Measurements from ENCODE around the gene ARPC5L.

Gene ARPC5L

GRCh38 chr9:124863371-124863871 is 1.5 kb downstream of the ARPC5L start:
- WGBS (ENCODE audit: insufficient coverage), result 80% methylated on average over 5 of the region's 7 CpGs
- no peak for DNase-seq
- H3K4me3 ChIP-seq (ENCODE audit: control insufficient read depth in 1 of 7, extremely low read depth in 1 of 7, insufficient read depth in 4 of 7, low read depth in 2 of 7, low read length in 6 of 7), result no peak overlapping the region
- ChIA-PET CTCF (interaction anchor here (1.0 to 21.5 kb wide), 6 partner anchors 14 to 231 kb away, joined by 3 to 547 read pairs (median 4); partner anchors contain the start of genes NR6A1 and OLFML2A), POLR2A (interaction anchor here (0.7 to 2.3 kb wide), 2 partner anchors 10 to 205 kb away, joined by 3 to 7 read pairs; partner anchors contain the start of gene WDR38)
- H3K4me1 ChIP-seq (ENCODE audit: control extremely low read depth in 1 of 4, control insufficient read depth in 4 of 4, insufficient read depth in 4 of 4, low read length in 3 of 4), result peaks cover 14 to 48% (median 37%) of the 10 kb centered on the region in 4 experiments
- H3K9me3 ChIP-seq (ENCODE audit: control extremely low read depth in 1 of 5, control insufficient read depth in 4 of 5, insufficient read depth in 2 of 5, low read depth in 1 of 5, low read length in 4 of 5), result no peaks in the 10 kb centered on the region
- H3K27me3 ChIP-seq (replicated peaks in 2 of 5; ENCODE audit: control insufficient read depth in 4 of 5, insufficient read depth in 5 of 5, low read length in 4 of 5), result no peaks in the 10 kb centered on the region
- peaks cover 7 to 29% (median 24%) of the 10 kb centered on the region in 4 experiments for H3K36me3 ChIP-seq (ENCODE audit: control insufficient read depth in 4 of 4, insufficient read depth in 4 of 4, low read length in 3 of 4)
- no peak overlapping the region for H3K27ac ChIP-seq (ENCODE audit: insufficient read depth in 1 of 2, low read depth in 1 of 2, low read length in 2 of 2, poor library complexity in 1 of 2, severe bottlenecking in 2 of 2)

GRCh38 chr9:124868511-124869465 is 6.9 kb downstream of the ARPC5L start:
- Histone ChIP-seq H3K36me3 (ENCODE audit: control insufficient read depth in 4 of 4, insufficient read depth in 4 of 4, low read length in 3 of 4) (peaks cover 3 to 25% (median 13%) of the 10 kb centered on the region in 4 experiments), H3K9me3 (ENCODE audit: control extremely low read depth in 1 of 5, control insufficient read depth in 4 of 5, insufficient read depth in 2 of 5, low read depth in 1 of 5, low read length in 4 of 5) (no peaks in the 10 kb centered on the region), H3K4me3 (ENCODE audit: control insufficient read depth in 1 of 7, extremely low read depth in 1 of 7, insufficient read depth in 4 of 7, low read depth in 2 of 7, low read length in 6 of 7) (peak overlapping the region; percentile 83 to 95 (median 92)), H3K27ac (ENCODE audit: insufficient read depth in 1 of 2, low read depth in 1 of 2, low read length in 2 of 2, poor library complexity in 1 of 2, severe bottlenecking in 2 of 2) (peak overlapping the region; percentile 95 to 98), H3K27me3 (replicated peaks in 2 of 5; ENCODE audit: control insufficient read depth in 4 of 5, insufficient read depth in 5 of 5, low read length in 4 of 5) (no peaks in the 10 kb centered on the region), H3K4me1 (ENCODE audit: control extremely low read depth in 1 of 4, control insufficient read depth in 4 of 4, insufficient read depth in 4 of 4, low read length in 3 of 4) (peaks cover 9 to 38% (median 33%) of the 10 kb centered on the region in 4 experiments)
- ChIA-PET POLR2A (interaction anchor here (0.6 kb wide), 1 partner anchor 95 kb away, joined by 3 read pairs; no protein-coding TSS in a partner anchor), CTCF (interaction anchor here (0.9 to 2.3 kb wide), 2 partner anchors 15 to 25 kb away, joined by 3 to 9 read pairs; partner anchors contain the start of gene WDR38)
- DNase-seq, result peak; percentile 90 to 96 (median 96)
- 0% methylated on average over 86 of the region's 101 CpGs for WGBS (ENCODE audit: insufficient coverage)

GRCh38 chr9:124869466-124869985 is 7.6 kb downstream of the ARPC5L start:
- Histone ChIP-seq H3K4me3 (ENCODE audit: control insufficient read depth in 1 of 7, extremely low read depth in 1 of 7, insufficient read depth in 4 of 7, low read depth in 2 of 7, low read length in 6 of 7) (peak overlapping the region; percentile 83 to 95 (median 92)), H3K9me3 (ENCODE audit: control extremely low read depth in 1 of 5, control insufficient read depth in 4 of 5, insufficient read depth in 2 of 5, low read depth in 1 of 5, low read length in 4 of 5) (no peaks in the 10 kb centered on the region), H3K4me1 (ENCODE audit: control extremely low read depth in 1 of 4, control insufficient read depth in 4 of 4, insufficient read depth in 4 of 4, low read length in 3 of 4) (peaks cover 9 to 38% (median 33%) of the 10 kb centered on the region in 4 experiments), H3K27me3 (replicated peaks in 2 of 5; ENCODE audit: control insufficient read depth in 4 of 5, insufficient read depth in 5 of 5, low read length in 4 of 5) (no peaks in the 10 kb centered on the region), H3K36me3 (ENCODE audit: control insufficient read depth in 4 of 4, insufficient read depth in 4 of 4, low read length in 3 of 4) (peaks cover 3 to 31% (median 19%) of the 10 kb centered on the region in 4 experiments), H3K27ac (ENCODE audit: insufficient read depth in 1 of 2, low read depth in 1 of 2, low read length in 2 of 2, poor library complexity in 1 of 2, severe bottlenecking in 2 of 2) (peak overlapping the region; percentile 95 to 98)
- DNase-seq, result no peak
- ChIA-PET CTCF (interaction anchor here (0.9 to 2.3 kb wide), 3 partner anchors 12 to 24 kb away, joined by 3 to 9 read pairs (median 4); partner anchors contain the start of gene WDR38), POLR2A (interaction anchor here (0.6 kb wide), 1 partner anchor 95 kb away, joined by 3 read pairs; no protein-coding TSS in a partner anchor)
- WGBS (ENCODE audit: insufficient coverage), result 0% methylated on average over 24 of the region's 41 CpGs

- POLR2A ChIA-PET, result interaction anchor here (0.5 kb wide), 1 partner anchor 80 kb away, joined by 3 read pairs; no protein-coding TSS in a partner anchor
- 0% methylated on average over 10 of the region's 12 CpGs for WGBS (ENCODE audit: insufficient coverage)
- peak; percentile 53 to 84 (median 84) for DNase-seq
- H3K9me3 ChIP-seq (ENCODE audit: control extremely low read depth in 1 of 5, control insufficient read depth in 4 of 5, insufficient read depth in 2 of 5, low read depth in 1 of 5, low read length in 4 of 5), result no peaks in the 10 kb centered on the region
- CTCF ChIA-PET, result interaction anchor here (1.2 to 2.3 kb wide), 2 partner anchors 12 to 24 kb away, joined by 4 to 9 read pairs; no protein-coding TSS in a partner anchor
- peaks cover 3 to 36% (median 23%) of the 10 kb centered on the region in 4 experiments for H3K36me3 ChIP-seq (ENCODE audit: control insufficient read depth in 4 of 4, insufficient read depth in 4 of 4, low read length in 3 of 4)
- no peaks in the 10 kb centered on the region for H3K27me3 ChIP-seq (replicated peaks in 2 of 5; ENCODE audit: control insufficient read depth in 4 of 5, insufficient read depth in 5 of 5, low read length in 4 of 5)
- peaks cover 9 to 38% (median 33%) of the 10 kb centered on the region in 4 experiments for H3K4me1 ChIP-seq (ENCODE audit: control extremely low read depth in 1 of 4, control insufficient read depth in 4 of 4, insufficient read depth in 4 of 4, low read length in 3 of 4)
- H3K27ac ChIP-seq (ENCODE audit: insufficient read depth in 1 of 2, low read depth in 1 of 2, low read length in 2 of 2, poor library complexity in 1 of 2, severe bottlenecking in 2 of 2), result peak overlapping the region; percentile 95 to 98
- H3K4me3 ChIP-seq (ENCODE audit: control insufficient read depth in 1 of 7, extremely low read depth in 1 of 7, insufficient read depth in 4 of 7, low read depth in 2 of 7, low read length in 6 of 7), result peak overlapping the region; percentile 83 to 95 (median 92)
Observed at GRCh38 chr9:124869986-124870560, 8.1 kb downstream of the ARPC5L start.

- Histone ChIP-seq H3K27ac (ENCODE audit: insufficient read depth in 1 of 2, low read depth in 1 of 2, low read length in 2 of 2, poor library complexity in 1 of 2, severe bottlenecking in 2 of 2) (peak overlapping the region; percentile 95 to 98), H3K4me3 (ENCODE audit: control insufficient read depth in 1 of 7, extremely low read depth in 1 of 7, insufficient read depth in 4 of 7, low read depth in 2 of 7, low read length in 6 of 7) (peak overlapping the region; percentile 18 to 95 (median 91)), H3K4me1 (ENCODE audit: control extremely low read depth in 1 of 4, control insufficient read depth in 4 of 4, insufficient read depth in 4 of 4, low read length in 3 of 4) (peaks cover 9 to 38% (median 33%) of the 10 kb centered on the region in 4 experiments), H3K36me3 (ENCODE audit: control insufficient read depth in 4 of 4, insufficient read depth in 4 of 4, low read length in 3 of 4) (peaks cover 3 to 43% (median 30%) of the 10 kb centered on the region in 4 experiments), H3K9me3 (ENCODE audit: control extremely low read depth in 1 of 5, control insufficient read depth in 4 of 5, insufficient read depth in 2 of 5, low read depth in 1 of 5, low read length in 4 of 5) (no peaks in the 10 kb centered on the region), H3K27me3 (replicated peaks in 2 of 5; ENCODE audit: control insufficient read depth in 4 of 5, insufficient read depth in 5 of 5, low read length in 4 of 5) (no peaks in the 10 kb centered on the region)
- ChIA-PET CTCF (interaction anchor here (0.6 to 2.3 kb wide), 5 partner anchors 10 to 254 kb away, joined by 3 to 9 read pairs (median 4); no protein-coding TSS in a partner anchor), POLR2A (no interaction called here)
- peak in 2 of 3 donors; percentile 20 to 33 for DNase-seq
- WGBS (ENCODE audit: insufficient coverage), result 46% methylated on average over 4 of the region's 6 CpGs
Observed at GRCh38 chr9:124870723-124871122, 8.8 kb downstream of the ARPC5L start.

GRCh38 chr9:124871156-124871561 is 9.2 kb downstream of the ARPC5L start:
- no peaks in the 10 kb centered on the region for H3K9me3 ChIP-seq (ENCODE audit: control extremely low read depth in 1 of 5, control insufficient read depth in 4 of 5, insufficient read depth in 2 of 5, low read depth in 1 of 5, low read length in 4 of 5)
- peaks cover 3 to 46% (median 33%) of the 10 kb centered on the region in 4 experiments for H3K36me3 ChIP-seq (ENCODE audit: control insufficient read depth in 4 of 4, insufficient read depth in 4 of 4, low read length in 3 of 4)
- no peaks in the 10 kb centered on the region for H3K27me3 ChIP-seq (replicated peaks in 2 of 5; ENCODE audit: control insufficient read depth in 4 of 5, insufficient read depth in 5 of 5, low read length in 4 of 5)
- ChIA-PET POLR2A (interaction anchor here (1.6 kb wide), 1 partner anchor 11 kb away, joined by 4 read pairs; no protein-coding TSS in a partner anchor), CTCF (interaction anchor here (0.6 to 1.3 kb wide), 3 partner anchors 10 to 254 kb away, joined by 3 to 5 read pairs (median 3); no protein-coding TSS in a partner anchor)
- H3K27ac ChIP-seq (ENCODE audit: insufficient read depth in 1 of 2, low read depth in 1 of 2, low read length in 2 of 2, poor library complexity in 1 of 2, severe bottlenecking in 2 of 2), result peak overlapping the region; percentile 95 to 98
- DNase-seq, result peak in 1 of 3 donors; percentile 17
- peak overlapping the region in 6 of 7 experiments; percentile 35 to 95 (median 92) for H3K4me3 ChIP-seq (ENCODE audit: control insufficient read depth in 1 of 7, extremely low read depth in 1 of 7, insufficient read depth in 4 of 7, low read depth in 2 of 7, low read length in 6 of 7)
- H3K4me1 ChIP-seq (ENCODE audit: control extremely low read depth in 1 of 4, control insufficient read depth in 4 of 4, insufficient read depth in 4 of 4, low read length in 3 of 4), result peaks cover 9 to 38% (median 33%) of the 10 kb centered on the region in 4 experiments
- WGBS (ENCODE audit: insufficient coverage), result 76% methylated on average over 11 of the region's 11 CpGs
